HG03095 (cell line): Measurements from ENCODE around the gene ANGPTL4.
A peak's percentile ranks its signal among the peaks of the same experiment; 100 is the strongest.
"Not testable (repeated sequence)": the region's sequence is repeated elsewhere in the genome, so short reads cannot be mapped to it uniquely, and the experiment has no call there.

Experiments
- ATAC-seq: cut with Tn5 transposase; IDR thresholded peaks from one replicate; pipeline ENCODE4 v1.9.1; 2021; ENCODE audit warnings: moderate library complexity; ENCODE audit not compliant: unreplicated experiment

The ANGPTL4 gene, protein sequence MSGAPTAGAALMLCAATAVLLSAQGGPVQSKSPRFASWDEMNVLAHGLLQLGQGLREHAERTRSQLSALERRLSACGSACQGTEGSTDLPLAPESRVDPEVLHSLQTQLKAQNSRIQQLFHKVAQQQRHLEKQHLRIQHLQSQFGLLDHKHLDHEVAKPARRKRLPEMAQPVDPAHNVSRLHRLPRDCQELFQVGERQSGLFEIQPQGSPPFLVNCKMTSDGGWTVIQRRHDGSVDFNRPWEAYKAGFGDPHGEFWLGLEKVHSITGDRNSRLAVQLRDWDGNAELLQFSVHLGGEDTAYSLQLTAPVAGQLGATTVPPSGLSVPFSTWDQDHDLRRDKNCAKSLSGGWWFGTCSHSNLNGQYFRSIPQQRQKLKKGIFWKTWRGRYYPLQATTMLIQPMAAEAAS

DNA sequence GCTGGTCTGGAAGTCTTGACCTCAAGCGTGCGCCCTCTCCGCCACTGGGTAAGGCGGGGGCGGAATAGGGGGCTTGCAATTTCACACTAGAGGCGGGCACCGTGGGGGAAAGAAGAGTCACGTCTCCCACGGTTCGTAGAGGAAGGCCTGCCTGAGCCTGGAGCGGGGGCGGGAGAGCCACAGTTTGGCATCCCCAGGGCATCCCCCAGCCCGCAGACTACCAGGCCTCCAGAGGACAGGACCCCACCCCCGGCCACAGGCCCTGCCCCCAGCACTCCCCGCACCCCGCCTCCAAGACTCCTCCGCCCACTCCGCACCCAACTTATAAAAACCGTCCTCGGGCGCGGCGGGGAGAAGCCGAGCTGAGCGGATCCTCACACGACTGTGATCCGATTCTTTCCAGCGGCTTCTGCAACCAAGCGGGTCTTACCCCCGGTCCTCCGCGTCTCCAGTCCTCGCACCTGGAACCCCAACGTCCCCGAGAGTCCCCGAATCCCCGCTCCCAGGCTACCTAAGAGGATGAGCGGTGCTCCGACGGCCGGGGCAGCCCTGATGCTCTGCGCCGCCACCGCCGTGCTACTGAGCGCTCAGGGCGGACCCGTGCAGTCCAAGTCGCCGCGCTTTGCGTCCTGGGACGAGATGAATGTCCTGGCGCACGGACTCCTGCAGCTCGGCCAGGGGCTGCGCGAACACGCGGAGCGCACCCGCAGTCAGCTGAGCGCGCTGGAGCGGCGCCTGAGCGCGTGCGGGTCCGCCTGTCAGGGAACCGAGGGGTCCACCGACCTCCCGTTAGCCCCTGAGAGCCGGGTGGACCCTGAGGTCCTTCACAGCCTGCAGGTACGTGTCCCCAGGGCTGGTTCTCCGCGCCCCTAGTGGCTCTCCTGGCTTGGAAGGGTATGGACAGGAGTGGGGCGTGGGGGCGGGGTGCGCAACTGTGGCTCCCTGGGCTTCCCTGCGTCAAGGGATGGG lies at the start of gene ANGPTL4:
Gene ANGPTL4 (plus strand): TSS at position 353 of the 969 bp plus-strand sequence. CDS start 167 bp downstream, at position 520.
- ATAC-seq = no peak

DNA sequence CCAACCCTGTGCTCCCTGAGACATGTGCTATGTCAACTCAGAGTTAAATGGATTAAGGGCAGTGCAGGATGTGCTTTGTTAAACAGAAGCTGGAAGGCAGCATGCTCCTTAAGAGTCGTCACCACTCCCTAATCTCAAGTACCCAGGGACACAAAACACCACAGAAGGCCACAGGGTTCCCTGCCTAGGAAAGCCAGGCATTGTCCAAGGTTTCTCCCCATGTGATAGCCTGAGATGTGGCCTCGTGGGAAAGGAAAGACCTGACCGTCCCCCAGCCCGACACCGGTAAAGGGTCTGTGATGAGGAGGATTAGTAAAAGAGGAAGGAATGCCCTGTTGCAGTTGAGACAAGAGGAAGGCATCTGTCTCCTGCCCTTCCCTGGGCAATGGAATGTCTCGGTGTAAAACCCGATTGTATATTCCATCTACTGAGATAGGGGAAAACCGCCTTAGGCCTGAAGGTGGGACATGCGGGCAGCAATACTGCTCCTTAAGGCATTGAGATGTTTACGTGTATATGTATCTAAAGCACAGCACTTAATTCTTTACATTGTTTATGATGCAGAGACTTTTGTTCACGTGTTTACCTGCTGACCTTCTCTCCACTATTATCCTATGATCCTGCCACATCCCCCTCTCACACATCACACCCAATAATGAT lies 48.8 kb upstream of the ANGPTL4 start:
- not testable (repeated sequence) for ATAC-seq

DNA sequence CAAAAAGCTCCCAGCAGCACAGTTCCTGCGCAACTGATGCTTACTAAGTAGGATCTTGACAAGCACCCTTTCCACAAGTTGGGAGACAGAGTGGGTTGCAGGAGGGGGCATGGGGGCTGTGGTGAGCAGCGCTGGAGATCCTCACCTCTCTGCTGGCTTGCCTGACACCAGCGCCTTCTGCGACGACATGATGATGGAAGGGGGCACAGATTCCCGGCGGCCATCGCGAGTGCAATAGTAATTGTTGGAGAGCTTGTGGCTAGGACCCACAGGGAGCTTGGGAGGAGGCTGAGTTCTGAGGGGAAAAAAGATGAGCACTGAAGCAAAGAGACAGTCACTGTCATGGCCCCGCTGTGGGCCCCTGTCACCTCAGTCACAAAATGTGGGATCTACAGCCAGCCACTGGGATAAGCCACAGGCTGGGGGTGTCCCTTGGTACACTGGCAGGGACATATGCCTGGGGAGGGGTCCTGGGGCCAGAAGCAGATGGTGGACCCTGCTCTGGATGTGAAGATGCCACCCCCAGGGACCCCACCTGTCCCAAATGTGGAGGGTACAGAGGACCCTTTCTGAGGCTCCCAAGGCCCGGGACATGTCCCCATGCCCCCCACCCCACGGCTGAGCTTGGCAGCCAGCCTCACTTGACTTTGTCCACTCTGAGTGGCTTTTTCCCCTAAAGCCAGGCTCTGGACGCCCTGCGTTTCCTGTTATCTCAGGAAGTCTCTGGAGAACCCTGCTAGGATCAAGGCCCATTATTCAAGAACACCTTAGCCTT lies 47.4 kb upstream of the ANGPTL4 start:
- ATAC-seq = no peak

DNA sequence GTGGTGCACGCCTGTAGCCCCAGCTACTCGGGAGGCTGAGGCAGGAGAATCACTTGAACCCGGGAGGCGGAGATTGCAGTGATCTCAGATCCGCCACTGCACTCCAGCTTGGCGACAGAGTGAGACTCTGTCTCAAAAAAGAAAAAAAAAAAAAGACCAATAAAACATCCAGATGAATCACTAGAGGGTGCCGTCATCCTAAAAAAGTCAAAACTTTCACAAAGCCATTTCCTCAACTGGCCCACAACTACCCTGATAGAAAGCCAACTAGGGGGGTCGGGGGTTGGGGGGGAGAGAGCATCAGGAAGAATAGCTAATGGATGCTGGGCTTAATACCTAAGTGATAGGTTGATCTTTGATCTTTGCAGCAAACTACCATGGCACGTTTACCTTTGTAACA lies 45.1 kb upstream of the ANGPTL4 start:
- not testable (repeated sequence) for ATAC-seq

DNA sequence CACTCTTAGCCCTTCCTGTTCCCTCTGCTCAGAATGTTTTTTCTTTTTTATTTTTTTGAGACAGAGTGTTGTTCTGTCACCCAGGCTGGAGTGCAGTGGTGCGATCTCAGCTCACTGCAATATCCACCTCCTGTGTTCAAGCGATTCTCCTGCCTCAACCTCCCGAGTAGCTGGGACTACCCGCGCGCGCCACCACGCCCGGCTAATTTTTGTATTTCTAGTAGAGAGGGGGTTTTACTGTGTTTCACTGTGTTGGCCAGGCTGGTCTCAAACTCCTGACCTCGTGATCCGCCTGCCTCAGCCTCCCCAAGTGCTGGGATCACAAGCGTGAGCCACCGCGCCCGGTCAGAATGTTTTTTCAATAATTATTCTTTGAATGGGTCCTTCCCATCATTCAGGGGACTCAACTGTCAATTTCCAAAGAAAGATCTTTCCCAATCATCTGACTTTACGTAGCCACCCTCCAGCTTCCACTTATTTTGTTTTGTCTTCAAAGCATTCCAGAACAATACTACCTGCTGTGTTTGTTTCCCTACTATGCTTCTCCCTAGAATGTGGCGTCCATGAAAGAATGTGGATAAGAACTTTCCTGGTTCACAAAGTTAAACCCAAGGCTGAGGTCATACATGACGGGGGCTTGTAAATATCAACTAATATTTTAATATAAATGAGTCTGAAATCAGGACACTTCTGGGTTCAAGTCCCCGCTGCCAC lies 44.0 kb upstream of the ANGPTL4 start:
- no peak for ATAC-seq

DNA sequence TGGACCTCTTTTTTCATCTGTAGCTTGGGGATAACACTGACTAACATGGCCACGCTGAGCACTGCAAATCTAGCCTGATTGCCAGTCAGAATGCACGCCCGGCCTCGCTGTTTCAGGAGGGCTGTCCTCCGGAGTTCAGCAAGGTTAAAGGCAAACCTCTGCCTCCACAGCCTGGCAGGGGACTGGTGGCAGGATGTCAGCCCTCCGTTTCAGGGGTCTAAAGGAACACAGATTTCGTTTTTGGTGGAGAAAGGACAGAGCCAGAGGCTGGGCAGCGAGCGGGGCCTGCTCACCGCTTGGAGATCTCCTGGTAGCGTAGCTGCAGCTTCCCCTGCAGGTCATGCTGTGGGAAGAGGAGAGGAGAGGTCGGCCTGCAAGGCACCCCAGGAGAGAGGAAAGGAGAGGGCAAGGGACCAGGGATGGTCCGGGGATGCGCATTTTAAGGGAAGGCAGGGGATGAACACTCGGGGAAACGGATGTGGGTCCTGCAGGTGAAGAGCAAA lies 43.3 kb upstream of the ANGPTL4 start:
- peak; percentile 2 for ATAC-seq

DNA sequence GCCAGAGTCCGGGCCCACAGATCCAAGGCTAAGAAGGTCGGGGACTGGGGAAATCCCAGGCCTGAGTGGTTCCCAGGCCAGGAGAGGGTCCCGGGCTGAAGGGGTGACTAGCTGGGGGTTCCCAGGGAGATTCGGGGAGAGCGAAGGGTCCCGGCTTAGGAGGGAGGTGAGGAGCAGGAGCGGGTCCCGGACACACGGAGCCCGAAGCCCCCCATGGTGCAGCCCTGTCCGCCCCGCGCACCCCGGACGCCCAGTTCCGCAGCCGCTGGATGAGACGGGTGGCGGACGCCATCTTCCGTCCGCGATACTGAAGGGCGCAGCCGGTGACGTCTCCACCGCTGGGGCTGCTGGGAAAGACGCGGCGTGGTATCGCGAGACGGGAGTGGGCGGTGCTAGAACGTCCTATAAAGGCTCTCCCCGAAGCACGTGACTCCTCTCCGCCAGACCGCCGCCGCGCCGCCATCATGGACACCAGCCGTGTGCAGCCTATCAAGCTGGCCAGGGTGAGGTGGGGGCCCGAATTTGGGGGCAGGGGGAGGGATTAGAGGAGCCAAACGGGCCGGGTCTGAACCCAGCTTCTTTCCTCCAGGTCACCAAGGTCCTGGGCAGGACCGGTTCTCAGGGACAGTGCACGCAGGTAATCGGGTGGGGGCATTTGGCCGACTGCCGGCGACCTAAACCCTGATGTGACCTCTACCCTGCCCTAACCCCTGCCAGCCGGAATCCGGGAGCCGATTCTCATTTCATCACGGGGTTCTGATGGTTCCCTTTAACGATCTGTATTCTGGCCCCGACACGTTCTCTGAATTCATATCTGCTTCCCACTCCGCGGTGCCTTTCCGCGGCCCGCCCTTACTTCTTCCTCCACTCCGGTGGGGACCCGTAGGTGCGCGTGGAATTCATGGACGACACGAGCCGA lies 42.6 kb upstream of the ANGPTL4 start, which contains the start of the genes NDUFA7 and RPS28:
Gene NDUFA7 (minus strand): TSS at position 309 of the 919 bp plus-strand sequence. CDS start 17 bp downstream, at position 292.
Gene RPS28 (plus strand): TSS at position 430 of the 919 bp plus-strand sequence. CDS start 35 bp downstream, at position 465.
- ATAC-seq = peak; percentile 75

DNA sequence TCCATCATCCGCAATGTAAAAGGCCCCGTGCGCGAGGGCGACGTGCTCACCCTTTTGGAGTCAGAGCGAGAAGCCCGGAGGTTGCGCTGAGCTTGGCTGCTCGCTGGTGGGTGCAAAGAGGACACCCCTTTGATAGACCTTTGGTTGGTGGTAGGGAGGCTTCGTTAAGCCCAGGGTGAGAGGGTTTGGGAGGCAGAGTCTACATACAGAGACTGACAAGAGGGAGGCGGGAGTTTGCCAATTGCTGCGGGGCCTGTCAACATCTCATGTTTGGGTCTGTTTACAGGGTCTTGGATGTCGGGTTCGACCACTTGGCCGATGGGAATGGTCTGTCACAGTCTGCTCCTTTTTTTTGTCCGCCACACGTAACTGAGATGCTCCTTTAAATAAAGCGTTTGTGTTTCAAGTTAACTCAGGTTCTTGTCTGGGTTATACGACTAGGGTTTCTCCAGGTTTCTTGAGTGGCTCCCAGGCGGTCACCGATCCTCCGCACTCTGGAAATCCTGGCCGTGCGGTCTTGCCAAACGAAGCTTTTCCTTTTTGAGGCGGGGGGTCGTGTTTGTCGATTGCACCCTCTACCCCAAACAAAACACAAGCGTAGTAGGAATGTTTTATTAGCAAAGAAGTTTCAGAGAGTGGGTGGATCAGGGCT lies 41.8 kb upstream of the ANGPTL4 start:
- ATAC-seq = no peak

DNA sequence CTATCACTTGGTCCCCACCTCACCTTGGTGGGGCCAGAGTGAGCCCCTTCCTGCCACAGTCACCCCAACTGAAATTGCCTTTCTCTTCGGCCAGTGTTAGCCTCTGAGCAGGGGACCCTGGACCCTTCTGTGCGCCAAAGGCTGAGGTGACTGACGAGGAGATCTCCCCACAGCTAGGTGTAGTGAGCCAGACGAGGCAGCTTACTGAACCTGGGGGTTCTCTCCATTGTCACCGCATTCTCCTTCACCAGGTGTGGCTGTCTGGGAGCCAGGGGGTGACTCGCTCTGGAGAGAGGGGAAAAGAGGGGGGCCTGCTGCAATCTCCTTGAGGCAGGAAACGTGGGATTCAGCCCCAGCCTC lies 41.3 kb upstream of the ANGPTL4 start:
- ATAC-seq = no peak

DNA sequence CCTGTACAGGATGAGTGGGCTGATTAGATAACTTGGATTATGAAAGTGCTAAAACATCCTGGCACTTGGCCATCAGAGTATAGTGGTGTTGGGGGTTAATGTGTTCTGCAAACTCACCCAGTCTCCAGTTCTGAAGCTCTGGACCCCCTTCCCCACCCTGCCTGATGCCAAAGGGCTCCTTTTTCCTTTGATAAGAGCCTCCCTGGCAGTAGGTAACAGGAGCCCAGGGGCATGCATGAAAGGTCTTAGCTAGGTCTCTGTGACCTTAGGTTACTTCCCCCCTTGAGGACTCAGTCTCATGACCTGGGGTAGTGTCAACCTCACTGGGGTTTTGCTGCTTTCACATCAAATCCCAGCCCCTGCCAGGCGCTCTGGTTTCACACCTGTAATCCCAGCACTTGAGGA lies 40.2 kb upstream of the ANGPTL4 start:
- no peak for ATAC-seq

DNA sequence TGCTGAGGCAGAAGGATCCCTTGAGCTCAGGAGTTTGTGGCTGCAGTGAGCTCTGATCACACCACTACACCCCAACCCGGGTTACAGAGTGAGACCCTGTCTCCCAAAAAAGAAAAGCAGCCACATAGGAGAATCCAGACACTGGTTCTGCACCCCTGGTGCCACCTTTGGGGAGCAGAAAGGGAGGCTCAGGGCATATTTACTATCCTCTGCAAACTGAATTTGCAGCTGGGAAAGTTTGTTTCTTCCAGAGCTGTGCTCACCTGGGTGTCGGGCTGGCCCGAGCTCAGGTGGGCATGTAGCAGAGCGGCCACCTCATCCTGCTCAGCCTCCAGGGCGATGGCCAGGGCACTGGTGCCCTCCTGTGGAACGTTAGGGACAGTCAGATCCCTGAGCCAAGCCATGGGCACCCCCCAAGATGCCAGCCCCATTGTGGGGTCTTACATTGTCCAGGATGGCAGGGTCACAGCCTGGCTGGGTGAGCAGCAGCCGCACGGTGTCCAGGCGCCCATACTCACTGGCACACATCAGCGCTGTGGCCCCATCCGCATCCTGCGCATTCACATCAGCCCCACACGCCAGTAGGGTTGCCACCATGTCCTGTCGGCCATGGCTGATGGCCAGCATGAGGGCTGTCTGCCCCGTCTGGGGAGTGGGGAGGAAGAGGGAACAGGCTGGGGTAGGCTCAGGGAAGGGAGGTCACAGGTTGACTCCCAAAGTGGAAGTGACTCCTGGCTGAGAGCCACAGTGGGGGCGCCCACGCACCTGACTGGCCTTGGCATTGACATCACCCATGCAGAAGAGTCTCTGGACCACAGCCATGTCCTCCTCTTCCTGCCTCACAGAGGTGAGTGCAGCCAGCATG lies 39.5 kb upstream of the ANGPTL4 start:
- no peak for ATAC-seq

DNA sequence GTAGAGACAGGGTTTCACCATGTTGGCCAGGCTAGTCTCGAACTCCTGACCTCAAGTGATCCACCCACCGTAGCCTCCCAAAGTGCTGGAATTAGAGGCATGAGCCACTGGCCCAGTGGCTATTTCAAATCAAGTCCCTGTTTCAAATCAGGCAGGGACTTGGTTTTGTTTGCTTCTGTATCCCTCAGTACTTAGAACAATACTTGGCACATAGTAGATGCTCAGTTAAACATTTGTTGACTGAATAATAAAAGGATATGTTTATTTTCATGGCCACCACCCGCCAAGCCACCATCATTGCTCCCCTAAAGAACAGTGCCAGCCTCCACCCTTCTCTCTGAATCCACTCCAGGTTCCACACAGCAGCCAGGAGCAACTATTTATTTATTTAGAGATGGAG lies 38.5 kb upstream of the ANGPTL4 start:
- ATAC-seq = no peak

DNA sequence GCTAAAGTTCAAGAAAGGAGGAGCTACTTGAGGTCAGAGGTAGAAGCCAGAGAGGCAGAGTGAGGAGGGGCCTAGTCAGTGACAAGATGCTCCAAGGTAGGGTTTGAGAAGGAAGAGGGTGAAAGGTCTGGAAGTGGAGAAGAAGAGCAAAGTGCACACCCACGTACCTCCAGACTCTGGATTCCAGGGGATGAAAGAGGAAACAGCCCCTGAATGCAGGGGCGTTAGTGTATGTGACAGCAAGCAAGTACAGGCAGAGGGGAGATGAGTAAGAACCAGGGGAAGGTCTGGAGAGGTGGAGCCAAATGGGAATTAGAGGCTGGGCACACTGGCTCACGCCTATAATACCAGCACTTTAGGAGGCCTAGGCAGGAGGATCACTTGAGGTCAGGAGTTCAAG lies 34.0 kb upstream of the ANGPTL4 start:
- ATAC-seq = no peak

DNA sequence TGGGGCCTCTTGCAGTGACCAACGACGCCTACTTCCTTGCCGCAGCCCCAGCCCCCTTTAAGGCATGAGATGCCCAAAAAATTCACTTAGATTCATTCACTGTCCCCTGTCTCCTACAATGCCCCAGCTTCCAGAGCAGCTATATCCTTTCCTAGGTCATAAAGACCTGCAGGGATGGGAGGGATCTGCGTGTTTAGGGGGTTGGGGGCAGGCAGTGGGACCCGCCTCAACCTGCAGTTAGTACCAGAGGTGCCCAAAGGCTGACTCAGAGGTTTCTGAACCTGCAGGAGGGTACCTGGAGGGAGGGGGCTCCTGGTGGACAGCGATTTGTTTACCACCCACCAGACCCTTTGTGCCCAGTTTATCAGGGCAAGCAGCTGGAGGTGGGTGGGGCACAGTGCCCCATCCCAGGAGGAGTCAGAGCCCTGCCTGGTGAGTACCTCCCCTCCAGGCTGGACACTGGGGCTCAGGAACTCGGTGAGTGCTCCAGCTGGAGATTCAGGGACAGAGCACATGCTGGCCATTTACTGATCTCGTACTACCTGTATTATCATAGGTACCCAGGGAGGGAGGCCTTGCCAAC lies 32.6 kb upstream of the ANGPTL4 start:
- no peak for ATAC-seq

DNA sequence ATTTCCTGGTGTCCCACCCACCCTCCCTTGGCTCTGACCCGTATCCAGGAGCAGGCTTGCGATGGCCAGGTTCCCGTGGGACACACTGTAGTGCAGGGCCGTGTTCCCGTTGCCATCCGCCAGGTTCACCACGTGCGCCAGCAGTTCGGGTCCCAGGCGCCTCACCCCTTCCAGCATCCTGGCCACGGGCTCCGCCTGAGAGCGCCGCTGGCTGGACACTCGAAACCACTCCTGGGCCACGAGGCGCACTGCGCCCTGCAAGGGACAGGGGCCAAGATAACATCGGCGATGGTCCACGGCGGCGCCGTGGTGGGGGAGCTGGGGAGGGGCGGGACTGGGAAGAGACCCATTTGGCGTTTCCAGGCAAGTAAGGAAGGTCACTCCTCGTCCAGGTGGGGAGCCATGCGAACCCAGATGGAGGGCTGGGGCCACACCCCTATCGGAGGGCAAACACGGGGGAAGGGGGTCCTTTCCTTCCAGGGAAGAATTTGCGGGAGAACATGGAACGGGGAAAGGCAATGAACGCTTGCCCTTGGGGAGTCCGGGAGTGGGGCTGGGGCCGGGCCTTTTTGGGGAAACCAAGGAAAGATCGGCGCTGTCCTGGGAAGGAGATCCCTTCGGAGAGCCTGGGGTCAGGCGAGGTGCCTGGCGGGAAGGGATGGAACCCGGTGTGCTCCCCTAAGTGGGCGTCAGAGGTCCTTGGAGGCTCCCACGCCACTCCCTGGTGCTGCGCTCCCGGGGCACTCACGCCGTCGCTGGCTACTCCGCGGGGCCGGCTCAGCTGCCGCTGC lies 30.8 kb upstream of the ANGPTL4 start:
- no peak for ATAC-seq
